H1 (cell line): Measurements from ENCODE around the gene FBXO41. TPM values are rescaled to one million over a fixed set of nuclear protein-coding genes. Genes with fewer than 3 reads are reported as not detected.

Experiments used
- CHD7 ChIP-seq: fragments of 300-600 bp; sonication (generic); IDR thresholded peaks from 2 replicates; pipeline ENCODE4 v1.7.1; 2012; ENCODE audit warnings: low read length, moderate library complexity, mild to moderate bottlenecking, inconsistent platforms; ENCODE audit not compliant: insufficient replicate concordance
- POLR2AphosphoS5 ChIP-seq: IDR thresholded peaks from 2 replicates; pipeline ENCODE4 v1.6.1; 2011; ENCODE audit warnings: low read depth, low read length
- polyA plus RNA-seq, 7 experiments: library from polyadenylated mRNA; depleted of rRNA in 3 of 7; stranded (reverse) in 5 of 7; unstranded in 2 of 7; fragments of >200 nt in 5 of 7; fragments of 200-250 nt in 2 of 7; gene quantifications; 1 replicate in 5 of 7; 2 replicates in 1 of 7; 4 replicates in 1 of 7; pipeline versions ENCODE4 v1.2.1 to v1.2.3, GENCODE V29; 2011 to 2013; ENCODE audit warnings: missing spikeins in 2 of 7, mixed read lengths in 2 of 7
- total RNA-seq: library from RNA; stranded (reverse); fragmentation: NEBNext Ultra II Directional; extraction: Animal tissue kit (Norgen Biotek cat#: 25700); gene quantifications from 2 replicates; pipeline ENCODE4 v1.2.1, GENCODE V29; 2021

FBXO41 gene
- total and polyA plus RNA-seq, 2 of the 8 experiments (the other 6 are each of a cell fraction or from before 2014, with no cell fraction given): 11.2 to 14.3 TPM

DNA sequence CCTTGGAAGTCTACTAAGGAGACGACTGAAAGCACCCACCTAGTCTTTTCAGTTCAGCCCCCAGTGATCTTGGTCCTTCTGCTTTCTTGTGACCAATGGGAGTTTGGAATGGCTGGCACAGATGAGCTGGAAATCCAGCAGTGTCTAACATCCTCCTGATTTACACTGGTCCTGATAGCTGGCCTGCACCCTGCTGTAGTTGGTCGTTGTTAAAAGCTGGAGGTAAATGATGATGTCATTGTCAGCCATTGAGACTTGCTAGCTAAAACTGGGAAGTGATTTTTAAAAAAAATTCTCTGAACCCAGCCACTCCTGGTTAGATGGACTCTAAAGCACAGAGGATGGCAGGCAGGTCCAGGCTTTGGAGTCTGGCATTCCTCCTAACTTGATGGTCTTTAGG, 30.9 kb downstream of the FBXO41 start (continued):
- no peak for TF ChIP-seq CHD7
- peak; percentile 22; the same call in 1 of the 2 replicates for TF ChIP-seq POLR2AphosphoS5
